ENCODE data around the gene ANKRD27.

DNA sequence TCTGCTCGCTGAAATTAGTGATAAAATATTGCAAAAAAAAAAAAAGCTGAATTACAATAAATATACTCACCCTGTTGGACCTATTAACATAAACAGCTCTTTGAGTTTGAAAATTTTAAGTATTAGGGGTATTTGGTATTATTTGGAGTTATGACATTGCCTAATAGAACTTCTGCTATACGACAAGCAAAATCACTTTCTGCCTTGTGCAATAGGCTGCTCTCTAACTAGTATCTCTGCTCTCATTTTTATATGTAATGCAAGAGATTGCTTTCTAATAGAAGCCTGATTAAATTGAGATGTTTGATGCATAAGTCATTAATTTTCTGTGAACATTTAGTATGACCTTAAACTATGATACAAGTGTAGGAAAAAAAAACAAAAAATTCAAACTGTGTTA lies 6.0 kb upstream of the ANKRD27 start:
- TF ChIP-seq, protein P1, sequence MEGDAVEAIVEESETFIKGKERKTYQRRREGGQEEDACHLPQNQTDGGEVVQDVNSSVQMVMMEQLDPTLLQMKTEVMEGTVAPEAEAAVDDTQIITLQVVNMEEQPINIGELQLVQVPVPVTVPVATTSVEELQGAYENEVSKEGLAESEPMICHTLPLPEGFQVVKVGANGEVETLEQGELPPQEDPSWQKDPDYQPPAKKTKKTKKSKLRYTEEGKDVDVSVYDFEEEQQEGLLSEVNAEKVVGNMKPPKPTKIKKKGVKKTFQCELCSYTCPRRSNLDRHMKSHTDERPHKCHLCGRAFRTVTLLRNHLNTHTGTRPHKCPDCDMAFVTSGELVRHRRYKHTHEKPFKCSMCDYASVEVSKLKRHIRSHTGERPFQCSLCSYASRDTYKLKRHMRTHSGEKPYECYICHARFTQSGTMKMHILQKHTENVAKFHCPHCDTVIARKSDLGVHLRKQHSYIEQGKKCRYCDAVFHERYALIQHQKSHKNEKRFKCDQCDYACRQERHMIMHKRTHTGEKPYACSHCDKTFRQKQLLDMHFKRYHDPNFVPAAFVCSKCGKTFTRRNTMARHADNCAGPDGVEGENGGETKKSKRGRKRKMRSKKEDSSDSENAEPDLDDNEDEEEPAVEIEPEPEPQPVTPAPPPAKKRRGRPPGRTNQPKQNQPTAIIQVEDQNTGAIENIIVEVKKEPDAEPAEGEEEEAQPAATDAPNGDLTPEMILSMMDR (IDR thresholded peaks at IDR 0.05; ENCODE audit: low read depth, low read length, poor library complexity, severe bottlenecking): no peak
- no peak for TF ChIP-seq EZH2phosphoT487 (IDR thresholded peaks at IDR 0.05; ENCODE audit: borderline replicate concordance, low read length)
